H9 (cell line): Measurements from ENCODE around the gene PRKACA. TPM values are rescaled to one million over a fixed set of nuclear protein-coding genes. Genes with fewer than 3 reads are reported as not detected.
"Not testable (repeated sequence)": the region's sequence is repeated elsewhere in the genome, so short reads cannot be mapped to it uniquely, and the experiment has no call there.

Experiments used
- DNase-seq: peaks from one replicate; pipeline ENCODE4 v3.0.0-alpha.2; 2017
- H2AFZ ChIP-seq: one replicate; pipeline ENCODE4 v1.6.1; 2013; ENCODE audit warnings: mild to moderate bottlenecking, low read length, control low read depth, moderate library complexity
- H2AK5ac ChIP-seq: 2 replicates; pipeline ENCODE4 v1.6.1; 2013; ENCODE audit warnings: low read length, control low read depth, mixed read lengths; ENCODE audit not compliant: insufficient read length
- H2BK120ac ChIP-seq: one replicate; pipeline ENCODE4 v1.6.1; 2013; ENCODE audit warnings: low read depth, mild to moderate bottlenecking, low read length, control low read depth, inconsistent platforms; ENCODE audit not compliant: poor library complexity, severe bottlenecking
- H2BK12ac ChIP-seq: 2 replicates; pipeline ENCODE4 v1.6.1; 2013; ENCODE audit warnings: low read length, control low read depth, mixed read lengths, low read depth; ENCODE audit not compliant: insufficient read length
- H2BK15ac ChIP-seq: 2 replicates; pipeline ENCODE4 v1.6.1; 2013; ENCODE audit warnings: low read depth, low read length, control low read depth
- H2BK20ac ChIP-seq: one replicate; pipeline ENCODE4 v1.6.1; 2013; ENCODE audit warnings: low read depth, mild to moderate bottlenecking, low read length, control low read depth, inconsistent platforms; ENCODE audit not compliant: poor library complexity, severe bottlenecking
- H2BK5ac ChIP-seq: 2 replicates; pipeline ENCODE4 v1.6.1; 2013; ENCODE audit warnings: low read length, control low read depth, mixed read lengths; ENCODE audit not compliant: insufficient read length
- H3K14ac ChIP-seq: 2 replicates; pipeline ENCODE4 v1.6.1; 2013; ENCODE audit warnings: low read length, control low read depth; ENCODE audit not compliant: insufficient read depth
- H3K18ac ChIP-seq: 2 replicates; pipeline ENCODE4 v1.6.1; 2013; ENCODE audit warnings: low read depth, mild to moderate bottlenecking, mixed read lengths, low read length, control low read depth; ENCODE audit not compliant: insufficient read length
- H3K23ac ChIP-seq: 2 replicates; pipeline ENCODE4 v1.6.1; 2013; ENCODE audit warnings: low read length, control low read depth, mixed read lengths, low read depth; ENCODE audit not compliant: insufficient read length
- H3K23me2 ChIP-seq: 2 replicates; pipeline ENCODE4 v1.6.1; 2013; ENCODE audit warnings: low read depth, mild to moderate bottlenecking, mixed read lengths, low read length, control low read depth; ENCODE audit not compliant: insufficient read length, poor library complexity, severe bottlenecking
- H3K27ac ChIP-seq: 2 replicates; pipeline ENCODE4 v1.5.1; 2013; ENCODE audit warnings: low read length, control low read depth, mixed read lengths, low read depth; ENCODE audit not compliant: insufficient read length
- H3K27me3 ChIP-seq: 2 replicates; pipeline ENCODE4 v1.6.1; 2013; ENCODE audit warnings: low read length, control low read depth, inconsistent platforms; ENCODE audit not compliant: insufficient read depth
- H3K4ac ChIP-seq: 2 replicates; pipeline ENCODE4 v1.6.1; 2013; ENCODE audit warnings: low read depth, mild to moderate bottlenecking, control low read depth, inconsistent platforms, low read length, moderate library complexity
- H3K4me1 ChIP-seq: 2 replicates; pipeline ENCODE4 v1.6.1; 2013; ENCODE audit warnings: low read length, control low read depth, inconsistent platforms; ENCODE audit not compliant: insufficient read depth
- H3K4me2 ChIP-seq: 2 replicates; pipeline ENCODE4 v1.6.1; 2013; ENCODE audit warnings: low read length, control low read depth, mixed read lengths; ENCODE audit not compliant: insufficient read length, insufficient read depth
- H3K56ac ChIP-seq: 2 replicates; pipeline ENCODE4 v1.6.1; 2013; ENCODE audit warnings: low read depth, mild to moderate bottlenecking, mixed read lengths, low read length, control low read depth; ENCODE audit not compliant: insufficient read length
- H3K79me1 ChIP-seq: 2 replicates; pipeline ENCODE4 v1.6.1; 2013; ENCODE audit warnings: low read depth, mild to moderate bottlenecking, moderate library complexity, low read length, control low read depth, inconsistent platforms; ENCODE audit not compliant: insufficient read depth, poor library complexity, severe bottlenecking
- H3K79me2 ChIP-seq: 2 replicates; pipeline ENCODE4 v1.6.1; 2013; ENCODE audit warnings: low read length, control low read depth, inconsistent platforms; ENCODE audit not compliant: insufficient read depth
- H3K9ac ChIP-seq: 2 replicates; pipeline ENCODE4 v1.6.1; 2013; ENCODE audit warnings: low read length, control low read depth, mixed read lengths; ENCODE audit not compliant: insufficient read length; ENCODE audit errors: extremely low read depth
- H3K9me3 ChIP-seq: one replicate; pipeline ENCODE4 v1.6.1; 2013; ENCODE audit warnings: low read depth, low read length, inconsistent platforms; ENCODE audit not compliant: control insufficient read depth
- H3T11ph ChIP-seq: one replicate; pipeline ENCODE4 v1.6.1; 2013; ENCODE audit warnings: mild to moderate bottlenecking, low read length, control low read depth, inconsistent platforms
- H4K20me1 ChIP-seq: one replicate; pipeline ENCODE4 v1.6.1; 2013; ENCODE audit not compliant: control insufficient read depth, insufficient read length, insufficient read depth
- H4K5ac ChIP-seq: 2 replicates; pipeline ENCODE4 v1.6.1; 2013; ENCODE audit warnings: low read depth, mild to moderate bottlenecking, mixed read lengths, low read length, control low read depth; ENCODE audit not compliant: insufficient read length
- H4K8ac ChIP-seq: replicated peaks from 2 replicates; pipeline ENCODE4 v1.6.1; 2013; ENCODE audit warnings: low read length, control low read depth, mixed read lengths, low read depth; ENCODE audit not compliant: insufficient read length
- H4K91ac ChIP-seq: 2 replicates; pipeline ENCODE4 v1.6.1; 2013; ENCODE audit warnings: low read depth, mild to moderate bottlenecking, moderate library complexity, mixed read lengths, low read length, control low read depth; ENCODE audit not compliant: insufficient read length
- H3K27ac Mint-ChIP-seq, 3 experiments: 2 replicates in 2 of 3; 3 replicates in 1 of 3; pipeline ENCODE4 v1.8.0; 2020 to 2021; ENCODE audit warnings: mixed read lengths in 3 of 3, mild to moderate bottlenecking in 1 of 3, moderate library complexity in 1 of 3
- H3K27me3 Mint-ChIP-seq: 2 replicates; pipeline ENCODE4 v1.8.0; 2021; ENCODE audit warnings: low read depth, mild to moderate bottlenecking, moderate library complexity, mixed read lengths
- H3K36me3 Mint-ChIP-seq, 3 experiments: 2 replicates in 2 of 3; 3 replicates in 1 of 3; pipeline ENCODE4 v1.8.0; 2020 to 2021; ENCODE audit warnings: low read depth in 3 of 3, mixed read lengths in 3 of 3; ENCODE audit not compliant: insufficient read depth in 1 of 3
- H3K4me1 Mint-ChIP-seq, 2 experiments: 2 replicates each; pipeline ENCODE4 v1.8.0; 2020; ENCODE audit warnings: mixed read lengths in 2 of 2
- H3K4me3 Mint-ChIP-seq, 2 experiments: 2 replicates in 1 of 2; 3 replicates in 1 of 2; pipeline ENCODE4 v1.8.0; 2020 to 2021; ENCODE audit warnings: mild to moderate bottlenecking in 2 of 2, mixed read lengths in 2 of 2, moderate library complexity in 1 of 2
- H3K9me3 Mint-ChIP-seq, 2 experiments: 2 replicates in 1 of 2; 3 replicates in 1 of 2; pipeline ENCODE4 v1.8.0; 2020; ENCODE audit warnings: mild to moderate bottlenecking in 2 of 2, mixed read lengths in 2 of 2, moderate library complexity in 1 of 2
- CTCF ChIP-seq: fragments of 200-600 bp; sonication (generic); conservative IDR thresholded peaks from 3 replicates; pipeline ENCODE4 v1.8.0; 2021; ENCODE audit warnings: antibody characterized with exemption, mild to moderate bottlenecking
- WGBS: extraction: QIAGEN DNeasy Blood & Tissue Kit; methylation state at CpG from one replicate; pipeline ENCODE4 v1.1.7; 2013; ENCODE audit warnings: missing lambda C conversion rate, low lambda C conversion rate, mixed read lengths; ENCODE audit not compliant: insufficient read length; ENCODE audit errors: extremely low coverage; 5-methylcytosine and 5-hydroxymethylcytosine counted together
- total RNA-seq: library from RNA; stranded (reverse); gene quantifications from 2 replicates; pipeline ENCODE4 v1.2.1, GENCODE V29; 2021

PRKACA gene
- total RNA-seq, 1 experiment from 2014 or later: 51.8 TPM

- peaks cover 3 to 7% of the 10 kb centered on the region in 2 experiments; a peak in 3 of 5 replicates for H3K9me3 Mint-ChIP-seq
- no peak for TF ChIP-seq CTCF
These were observed 65.6 kb downstream of the PRKACA start for GRCh38 chr19:14051980-14052379.

GRCh38 chr19:14050961-14051360 is 66.6 kb downstream of the PRKACA start:
- not testable (repeated sequence) for H2BK20ac ChIP-seq, H3K4me3 Mint-ChIP-seq, H3K18ac ChIP-seq, H3K4ac ChIP-seq, H3K79me1 ChIP-seq, DNase-seq, H3K9me3 ChIP-seq, H3T11ph ChIP-seq, H3K79me2 ChIP-seq, H2BK120ac ChIP-seq, H3K4me1 Mint-ChIP-seq, H3K4me1 ChIP-seq, H4K8ac ChIP-seq, H2AK5ac ChIP-seq, H2BK15ac ChIP-seq, H2AFZ ChIP-seq, H3K27ac Mint-ChIP-seq, H2BK12ac ChIP-seq, H3K27me3 Mint-ChIP-seq, H3K23ac ChIP-seq, H3K56ac ChIP-seq, H4K91ac ChIP-seq, H3K9me3 Mint-ChIP-seq, H3K9ac ChIP-seq, H2BK5ac ChIP-seq, H3K27ac ChIP-seq, H3K14ac ChIP-seq, H3K4me2 ChIP-seq, H4K20me1 ChIP-seq, H3K27me3 ChIP-seq, H3K23me2 ChIP-seq, H4K5ac ChIP-seq
- H3K36me3 Mint-ChIP-seq: peaks cover 21 to 35% (median 25%) of the 10 kb centered on the region in 3 experiments
- WGBS: no CpG with 5 or more reads among the region's 11 CpGs

More at GRCh38 chr19:14051980-14052379, 65.6 kb downstream of the PRKACA start:
- no peaks in the 10 kb centered on the region for H3K27me3 ChIP-seq
- H3T11ph ChIP-seq: no peak overlapping the region
- H3K27ac ChIP-seq: no peak overlapping the region
- Mint-ChIP-seq H3K36me3 (peaks cover 21 to 33% (median 25%) of the 10 kb centered on the region in 3 experiments), H3K27ac (no peak overlapping the region), H3K4me1 (peaks cover 3% of the 10 kb centered on the region in 2 experiments; a peak in 3 of 4 replicates), H3K4me3 (no peak overlapping the region), H3K27me3 (peaks cover 9% of the 10 kb centered on the region)
- no peak overlapping the region for H2BK120ac ChIP-seq
- no peaks in the 10 kb centered on the region for H3K79me1 ChIP-seq
- no peak for DNase-seq
- no peak overlapping the region for H2BK15ac ChIP-seq
- H2AFZ ChIP-seq: no peak overlapping the region
- no peak overlapping the region for H2BK5ac ChIP-seq
- H3K9me3 ChIP-seq: no peaks in the 10 kb centered on the region
- no peaks in the 10 kb centered on the region for H3K79me2 ChIP-seq
- no peak overlapping the region for H2AK5ac ChIP-seq
- no peaks in the 10 kb centered on the region for H4K20me1 ChIP-seq
- no peak overlapping the region for H3K56ac ChIP-seq
- H4K91ac ChIP-seq: no peak overlapping the region
- no peak overlapping the region for H3K4ac ChIP-seq
- H4K5ac ChIP-seq: no peak overlapping the region
- H3K4me1 ChIP-seq: no peaks in the 10 kb centered on the region
- no peak overlapping the region for H3K23ac ChIP-seq
- H2BK12ac ChIP-seq: no peak overlapping the region
- H3K4me2 ChIP-seq: no peak overlapping the region
- no peak overlapping the region for H3K18ac ChIP-seq
- no peaks in the 10 kb centered on the region for H3K23me2 ChIP-seq
- no peak overlapping the region for H3K14ac ChIP-seq
- no peak overlapping the region for H2BK20ac ChIP-seq
- H3K9ac ChIP-seq: no peak overlapping the region
- no CpG with 5 or more reads among the region's 9 CpGs for WGBS
- no peak overlapping the region for H4K8ac ChIP-seq
